Muscle layer of colon (tissue), 2 donors: ENCODE results near the gene CAPN5.
A peak's percentile ranks its signal among the peaks of the same experiment; 100 is the strongest.

Experiments used
- H3K27ac ChIP-seq: one replicate; pipeline ENCODE4 v1.7.0; 2013; ENCODE audit warnings: low read depth, mild to moderate bottlenecking, low read length, moderate library complexity
- H3K27me3 ChIP-seq, 2 donors: one replicate each; pipeline ENCODE4 v1.7.0; 2013; ENCODE audit warnings: low read length in 2 of 2, mild to moderate bottlenecking in 2 of 2; ENCODE audit not compliant: insufficient read depth in 2 of 2, control insufficient read depth in 1 of 2
- H3K36me3 ChIP-seq: one replicate; pipeline ENCODE4 v1.7.0; 2013; ENCODE audit warnings: mild to moderate bottlenecking, low read length; ENCODE audit not compliant: insufficient read depth
- H3K4me1 ChIP-seq: one replicate; pipeline ENCODE4 v1.7.0; 2013; ENCODE audit warnings: mild to moderate bottlenecking, low read length; ENCODE audit not compliant: insufficient read depth
- H3K4me3 ChIP-seq, 2 donors: one replicate each; pipeline ENCODE4 v1.7.0; 2013; ENCODE audit warnings: low read length in 2 of 2, low read depth in 1 of 2, mild to moderate bottlenecking in 1 of 2, moderate library complexity in 1 of 2
- H3K9ac ChIP-seq: one replicate; pipeline ENCODE4 v1.7.0; 2013; ENCODE audit warnings: low read length
- H3K9me3 ChIP-seq: one replicate; pipeline ENCODE4 v1.7.0; 2013; ENCODE audit warnings: mild to moderate bottlenecking, low read length
- donor health status: abdominal sarcoma.
- donor health status: Adenocarcinoma of cecum.

CAPN5 gene

GRCh38 chr11:77068457-77069335, 1.9 kb downstream of the CAPN5 start:
- Histone ChIP-seq H3K27ac (no peak overlapping the region), H3K9ac (no peak overlapping the region), H3K4me1 (peaks cover 42% of the 10 kb centered on the region), H3K4me3 (no peak overlapping the region), H3K36me3 (no peaks in the 10 kb centered on the region), H3K27me3 (no peaks in the 10 kb centered on the region), H3K9me3 (no peaks in the 10 kb centered on the region)

DNA sequence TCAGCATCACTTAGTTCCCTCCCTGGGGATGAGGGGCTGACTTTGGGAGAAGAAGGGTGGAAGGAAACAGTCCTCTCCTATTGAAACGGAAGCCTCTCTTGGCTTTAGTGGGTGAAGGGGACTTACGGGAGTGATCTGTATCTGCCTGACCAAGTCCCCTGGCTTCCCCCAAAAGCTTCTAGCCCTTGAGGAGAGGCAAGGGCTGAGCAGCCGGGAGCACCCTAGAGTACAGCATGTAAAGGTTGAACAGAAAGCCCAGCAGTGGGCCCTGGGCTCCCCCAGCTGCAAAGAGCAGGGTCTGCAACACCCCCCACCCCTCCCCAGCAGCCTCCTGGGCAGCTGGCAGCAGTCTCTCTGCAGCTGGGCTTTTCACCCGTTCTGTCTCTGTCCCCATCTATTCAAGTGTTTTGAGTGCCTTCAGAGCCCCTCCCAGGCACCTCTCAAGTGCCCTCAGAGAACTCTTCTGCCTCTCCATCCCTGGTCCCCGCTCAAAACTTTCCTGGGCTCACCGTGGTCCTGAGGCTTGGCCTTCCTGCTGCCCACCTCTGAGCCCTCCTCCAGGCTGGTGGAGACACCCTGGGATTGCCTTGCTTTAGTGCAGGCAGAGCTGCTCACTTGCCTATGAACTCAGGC, 2.7 kb downstream of the CAPN5 start:
- H3K27ac ChIP-seq, result no peak overlapping the region
- no peaks in the 10 kb centered on the region for H3K36me3 ChIP-seq
- peaks cover 50% of the 10 kb centered on the region for H3K4me1 ChIP-seq
- no peak overlapping the region for H3K4me3 ChIP-seq
- H3K9ac ChIP-seq, result no peak overlapping the region
- no peaks in the 10 kb centered on the region for H3K27me3 ChIP-seq
- H3K9me3 ChIP-seq, result no peaks in the 10 kb centered on the region

GRCh38 chr11:77069969-77070582, 3.3 kb downstream of the CAPN5 start:
- Histone ChIP-seq H3K9me3 (no peaks in the 10 kb centered on the region), H3K9ac (no peak overlapping the region), H3K4me1 (peaks cover 52% of the 10 kb centered on the region), H3K4me3 (no peak overlapping the region), H3K36me3 (no peaks in the 10 kb centered on the region), H3K27ac (no peak overlapping the region), H3K27me3 (no peaks in the 10 kb centered on the region)

DNA sequence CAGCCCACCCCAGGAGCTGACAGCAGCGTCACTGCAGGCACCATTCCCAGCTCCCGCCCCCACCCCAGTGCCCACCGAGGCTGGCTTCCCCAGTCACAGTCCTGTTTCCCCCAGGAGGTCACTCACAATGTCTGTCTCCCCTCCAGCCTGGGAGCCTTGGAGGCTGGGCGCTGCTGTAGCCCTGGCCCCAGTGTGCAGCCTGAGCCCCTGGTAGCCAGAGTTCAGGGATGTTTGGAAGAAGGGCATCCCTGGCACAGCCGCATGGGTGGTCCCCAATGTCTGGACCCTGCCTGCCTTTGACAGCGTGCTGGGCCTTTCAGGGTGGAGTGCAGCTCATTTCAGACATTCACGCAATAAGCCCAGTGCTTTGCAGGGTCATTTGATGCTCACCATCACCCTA, 4.3 kb downstream of the CAPN5 start:
- H3K9ac ChIP-seq, result no peak overlapping the region
- no peak overlapping the region for H3K4me3 ChIP-seq
- no peak overlapping the region for H3K27ac ChIP-seq
- H3K9me3 ChIP-seq, result no peaks in the 10 kb centered on the region
- H3K4me1 ChIP-seq, result peaks cover 45% of the 10 kb centered on the region
- no peaks in the 10 kb centered on the region for H3K36me3 ChIP-seq
- H3K27me3 ChIP-seq, result no peaks in the 10 kb centered on the region

DNA sequence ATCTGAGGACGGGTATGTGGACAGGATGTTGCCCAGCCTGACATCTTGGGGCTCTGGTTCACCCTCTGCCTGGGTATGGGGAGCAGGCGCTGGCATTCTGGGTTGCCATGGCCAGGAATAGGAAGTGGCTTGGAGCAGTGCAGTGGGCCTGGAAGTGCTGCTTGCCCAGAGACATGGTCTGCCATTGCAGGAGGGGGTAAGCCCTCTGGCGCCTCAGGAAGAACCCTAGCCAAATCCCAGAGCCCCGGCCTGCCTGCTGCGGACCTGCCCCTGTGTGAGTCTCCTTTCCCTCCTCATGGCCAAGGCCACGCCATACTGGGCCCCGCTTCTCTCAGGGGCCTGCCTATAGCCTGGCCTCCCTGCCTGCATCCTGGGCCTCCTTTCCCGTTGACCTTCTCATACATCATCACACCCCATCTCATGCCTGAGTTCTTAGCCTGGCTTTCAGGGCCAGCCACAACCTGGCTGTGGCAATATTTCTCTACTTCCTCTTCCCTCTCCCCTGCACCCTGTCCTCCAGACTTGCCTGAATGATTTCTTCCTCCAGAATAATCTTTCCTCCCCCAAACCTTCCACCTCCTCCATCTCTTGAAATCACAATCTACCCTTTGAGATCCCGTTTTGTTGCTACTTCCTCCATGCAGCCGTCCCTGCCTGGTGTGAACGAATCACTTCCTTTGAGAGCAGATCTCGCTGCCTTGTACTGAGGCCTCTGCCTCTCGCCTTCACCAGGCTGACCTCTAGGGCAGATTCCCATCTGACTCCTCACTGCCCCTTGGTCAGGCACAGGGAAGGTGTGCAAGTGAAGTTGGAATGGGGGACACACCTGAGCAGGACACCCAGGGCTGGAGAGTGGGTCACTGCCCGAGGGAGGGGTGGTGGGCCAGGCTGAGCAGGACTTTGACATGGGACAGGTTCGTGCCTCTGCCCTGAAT, 5.2 kb downstream of the CAPN5 start:
- Histone ChIP-seq H3K27me3 (no peaks in the 10 kb centered on the region), H3K9me3 (no peaks in the 10 kb centered on the region), H3K4me1 (peaks cover 45% of the 10 kb centered on the region), H3K9ac (peak overlapping the region; percentile 10), H3K36me3 (no peaks in the 10 kb centered on the region), H3K4me3 (no peak overlapping the region), H3K27ac (peak overlapping the region; percentile 27)

DNA sequence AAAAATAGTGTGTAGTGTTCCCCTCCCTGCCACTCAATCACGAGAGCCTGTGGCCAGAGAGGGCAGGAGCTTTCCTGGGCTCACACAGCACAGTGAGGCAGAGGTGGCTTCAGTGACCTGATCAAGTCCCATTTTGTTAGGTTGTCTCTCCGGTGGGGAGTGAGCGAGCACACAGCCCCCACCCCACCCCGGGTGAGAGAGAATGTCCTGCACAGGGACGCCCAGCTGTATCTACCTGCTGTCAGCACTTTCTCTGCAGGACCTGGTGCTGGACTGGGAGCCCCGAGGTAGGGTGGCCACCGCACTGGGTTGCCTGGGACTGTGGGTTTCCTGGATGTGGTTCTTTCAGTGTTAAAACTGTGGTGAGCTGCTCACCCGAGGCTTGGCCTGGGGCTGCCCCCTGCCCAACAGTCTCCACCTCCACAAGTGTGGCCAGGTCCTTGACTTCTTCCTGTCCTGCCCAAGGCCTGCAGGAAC, 6.1 kb downstream of the CAPN5 start:
- Histone ChIP-seq H3K9ac (peak overlapping the region; percentile 10), H3K27ac (peak overlapping the region; percentile 72)

GRCh38 chr11:77073328-77074001, 6.7 kb downstream of the CAPN5 start:
- Histone ChIP-seq H3K4me1 (peaks cover 32% of the 10 kb centered on the region), H3K27ac (peak overlapping the region; percentile 91), H3K36me3 (no peaks in the 10 kb centered on the region), H3K4me3 (no peak overlapping the region), H3K9ac (peak overlapping the region; percentile 64), H3K27me3 (no peaks in the 10 kb centered on the region), H3K9me3 (no peaks in the 10 kb centered on the region)

More for the DNA sequence above, 6.1 kb downstream of the CAPN5 start:
- Histone ChIP-seq H3K4me1 (peaks cover 38% of the 10 kb centered on the region), H3K4me3 (peak overlapping the region in 1 of 2 donors; percentile 6), H3K9me3 (no peaks in the 10 kb centered on the region), H3K27me3 (no peaks in the 10 kb centered on the region), H3K36me3 (no peaks in the 10 kb centered on the region)

GRCh38 chr11:77074205-77074604, 7.4 kb downstream of the CAPN5 start:
- Histone ChIP-seq H3K36me3 (no peaks in the 10 kb centered on the region), H3K27ac (peak overlapping the region; percentile 91), H3K9me3 (no peaks in the 10 kb centered on the region), H3K27me3 (no peaks in the 10 kb centered on the region), H3K4me1 (peaks cover 29% of the 10 kb centered on the region), H3K9ac (peak overlapping the region; percentile 64), H3K4me3 (no peak overlapping the region)

DNA sequence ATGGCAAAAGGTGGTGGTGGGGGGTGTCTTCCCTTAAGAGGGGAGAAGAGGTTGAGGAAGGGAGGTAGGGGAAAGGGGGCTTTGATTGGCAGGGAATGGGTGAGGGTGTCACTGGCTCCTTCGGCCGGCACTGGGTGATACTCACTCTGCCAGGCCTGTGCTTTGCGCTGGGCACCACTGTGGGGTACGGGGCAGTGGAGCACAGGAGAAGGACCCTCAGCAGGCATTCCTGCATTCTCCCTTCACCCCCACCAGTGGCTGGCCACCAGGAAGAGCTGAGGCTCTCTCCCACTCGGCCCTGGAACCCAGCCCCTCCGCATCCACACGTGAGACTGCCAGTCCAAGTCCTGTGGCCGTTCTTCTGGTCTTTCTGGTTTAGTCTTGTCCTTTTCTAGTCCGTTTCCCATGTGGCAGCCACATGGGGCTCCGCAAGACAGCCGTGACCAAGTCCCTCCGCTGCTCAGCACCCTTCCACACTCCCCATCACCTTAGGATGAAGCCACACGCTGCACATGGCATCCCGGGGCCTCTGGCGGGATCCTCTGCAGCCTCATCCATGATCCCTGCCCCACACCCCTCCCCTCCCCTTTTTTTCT, 8.0 kb downstream of the CAPN5 start:
- Histone ChIP-seq H3K9me3 (no peaks in the 10 kb centered on the region), H3K27ac (peak overlapping the region; percentile 91), H3K4me3 (no peak overlapping the region), H3K9ac (peak overlapping the region; percentile 64), H3K27me3 (no peaks in the 10 kb centered on the region), H3K36me3 (no peaks in the 10 kb centered on the region), H3K4me1 (peaks cover 29% of the 10 kb centered on the region)

DNA sequence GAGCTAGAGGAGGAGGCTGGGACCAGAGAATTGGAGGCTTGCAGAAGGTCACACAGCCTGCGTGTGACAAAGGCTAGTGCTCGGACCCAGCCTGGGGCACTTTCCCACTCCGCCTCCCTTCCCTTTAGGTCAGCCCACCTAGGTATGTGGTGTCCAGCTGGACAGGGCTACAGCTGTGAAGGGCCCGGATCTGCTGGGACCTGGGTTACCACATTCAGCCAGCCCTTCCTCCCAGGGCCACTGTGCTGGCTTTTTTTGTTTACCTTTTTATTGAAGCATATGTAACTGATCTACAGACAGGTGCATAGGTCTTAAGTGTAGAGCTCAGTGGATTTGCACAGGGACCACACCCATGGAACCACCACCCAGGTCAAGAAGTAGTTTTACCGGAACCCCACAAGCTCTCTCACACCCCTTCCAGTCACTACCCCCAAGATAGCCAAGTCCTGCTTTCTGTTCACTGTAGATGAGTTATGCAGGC, 8.7 kb downstream of the CAPN5 start:
- Histone ChIP-seq H3K9ac (no peak overlapping the region), H3K4me3 (no peak overlapping the region), H3K36me3 (no peaks in the 10 kb centered on the region), H3K27me3 (no peaks in the 10 kb centered on the region), H3K27ac (no peak overlapping the region), H3K4me1 (peaks cover 29% of the 10 kb centered on the region), H3K9me3 (no peaks in the 10 kb centered on the region)
